Keratinocyte (primary cell): ENCODE data around the gene GPC4. TPM values are rescaled to one million over a fixed set of nuclear protein-coding genes. Genes with fewer than 3 reads are reported as not detected.

Source experiments
- DNase-seq: peaks from one replicate; pipeline ENCODE4 v3.0.0-alpha.2; 2011; ENCODE audit warnings: low read depth, missing footprints, low spot score
- FAIRE-seq: peaks from 2 replicates; lab custom pipeline; 2011; peaks lifted over from hg19 to GRCh38; lab: Jason Lieb, UNC
- H2AFZ ChIP-seq: 2 replicates; pipeline ENCODE4 v1.6.0; 2012; ENCODE audit warnings: low read length, control low read depth, inconsistent platforms; ENCODE audit not compliant: control insufficient read depth
- H3K27ac ChIP-seq: 2 replicates; pipeline ENCODE4 v1.5.1; 2011; ENCODE audit warnings: low read length; ENCODE audit not compliant: control insufficient read depth, insufficient read depth
- H3K27me3 ChIP-seq: 3 replicates; pipeline ENCODE4 v1.6.0; 2011; ENCODE audit warnings: low read length; ENCODE audit not compliant: control insufficient read depth, insufficient read depth; ENCODE audit errors: extremely low read depth
- H3K36me3 ChIP-seq, 2 experiments: 2 replicates in 1 of 2; 3 replicates in 1 of 2; pipeline ENCODE4 v1.5.1; 2011; ENCODE audit warnings: low read length in 2 of 2, mild to moderate bottlenecking in 1 of 2; ENCODE audit not compliant: control insufficient read depth in 2 of 2, insufficient read depth in 2 of 2; ENCODE audit errors: extremely low read depth in 1 of 2
- H3K4me1 ChIP-seq: 3 replicates; pipeline ENCODE4 v1.5.1; 2011; ENCODE audit warnings: low read length; ENCODE audit not compliant: control insufficient read depth, insufficient read depth; ENCODE audit errors: extremely low read depth
- H3K4me2 ChIP-seq: 3 replicates; pipeline ENCODE4 v1.6.0; 2011; ENCODE audit warnings: low read depth, low read length; ENCODE audit not compliant: control insufficient read depth, insufficient read depth; ENCODE audit errors: extremely low read depth
- H3K4me3 ChIP-seq, 3 experiments: fragments of 200-600 bp in 1 of 3; sonication (generic) in 1 of 3; 2 replicates in 2 of 3; 3 replicates in 1 of 3; pipeline ENCODE4 v1.5.1; 2011 to 2016; ENCODE audit warnings: low read length in 3 of 3, mild to moderate bottlenecking in 3 of 3, control low read depth in 2 of 3, inconsistent platforms in 1 of 3, low read depth in 1 of 3, mixed read lengths in 1 of 3, mixed run types in 1 of 3, moderate library complexity in 1 of 3; ENCODE audit not compliant: control insufficient read depth in 2 of 3, insufficient read depth in 2 of 3; ENCODE audit errors: extremely low read depth in 1 of 3
- H3K79me2 ChIP-seq: 2 replicates; pipeline ENCODE4 v1.6.0; 2012; ENCODE audit warnings: low read length; ENCODE audit not compliant: control insufficient read depth, insufficient read depth
- H3K9ac ChIP-seq: 3 replicates; pipeline ENCODE4 v1.6.0; 2011; ENCODE audit warnings: low read length; ENCODE audit not compliant: control insufficient read depth, insufficient read depth; ENCODE audit errors: extremely low read depth
- H3K9me1 ChIP-seq: 3 replicates; pipeline ENCODE4 v1.6.0; 2011; ENCODE audit warnings: low read length; ENCODE audit not compliant: control insufficient read depth, insufficient read depth; ENCODE audit errors: extremely low read depth
- H3K9me3 ChIP-seq: 2 replicates; pipeline ENCODE4 v1.5.1; 2012; ENCODE audit warnings: low read depth, low read length; ENCODE audit not compliant: control insufficient read depth
- H4K20me1 ChIP-seq: 3 replicates; pipeline ENCODE4 v1.6.0; 2011; ENCODE audit warnings: low read length; ENCODE audit not compliant: control insufficient read depth, insufficient read depth; ENCODE audit errors: extremely low read depth
- CTCF ChIP-seq, 3 experiments: IDR thresholded peaks in 1 of 3; conservative IDR thresholded peaks in 1 of 3; optimal IDR thresholded peaks in 1 of 3; 2 replicates in 2 of 3; 3 replicates in 1 of 3; pipeline versions ENCODE3 to v1.5.1; 2011; ENCODE audit warnings: low read length in 3 of 3, mild to moderate bottlenecking in 3 of 3, moderate library complexity in 2 of 3, control low read depth in 1 of 3, inconsistent platforms in 1 of 3; ENCODE audit not compliant: insufficient read depth in 2 of 3; ENCODE audit errors: extremely low read depth in 1 of 3
- EZH2 ChIP-seq: IDR thresholded peaks from one replicate; pipeline ENCODE4 v1.6.1; 2012; ENCODE audit warnings: inconsistent platforms, mild to moderate bottlenecking, low read length, moderate library complexity
- dilution Hi-C: fragments of 300-500 bp; cut with MboI; formaldehyde crosslinking; loops from one replicate; pipeline ENCODE4 v1.7.0; 2020; ENCODE audit warnings: low sequenced_read_pairs; ENCODE audit not compliant: extremely low pct_ligation_motif_present
- polyA plus RNA-seq, 5 experiments: library from polyadenylated mRNA; depleted of rRNA in 3 of 5; stranded (reverse) in 3 of 5; stranded (forward) in 1 of 5; unstranded in 1 of 5; fragments of >200 nt; gene quantifications; 1 replicate in 1 of 5; 2 replicates in 3 of 5; 3 replicates in 1 of 5; pipeline versions ENCODE4 v1.2.1 to v1.2.3, GENCODE V29; 2011 to 2012; ENCODE audit warnings: missing spikeins in 2 of 5, low read depth in 1 of 5, low replicate concordance in 1 of 5

GPC4 gene
- polyA plus RNA-seq, 1 donor (not counting 4 experiments of a cell fraction or from before 2014, with no cell fraction given): 0.76 TPM

GRCh38 chrX:133330956-133331355, 84.3 kb downstream of the GPC4 start:
- Histone ChIP-seq H3K4me3 (no peak overlapping the region), H3K36me3 (no peaks in the 10 kb centered on the region), H2AFZ (no peak overlapping the region), H3K9ac (no peak overlapping the region), H3K4me1 (no peaks in the 10 kb centered on the region), H3K4me2 (no peak overlapping the region), H3K27ac (no peak overlapping the region), H3K9me1 (no peaks in the 10 kb centered on the region), H3K27me3 (no peaks in the 10 kb centered on the region), H3K9me3 (no peaks in the 10 kb centered on the region), H3K79me2 (no peaks in the 10 kb centered on the region), H4K20me1 (no peaks in the 10 kb centered on the region)
- no peak for TF ChIP-seq CTCF (optimal IDR thresholded peaks at IDR 0.05 in 1 of 3, IDR thresholded peaks at IDR 0.05 in 1 of 3, conservative IDR thresholded peaks at IDR 0.05 in 1 of 3; ENCODE audit: extremely low read depth in 1 of 3, insufficient read depth in 2 of 3, low read length in 3 of 3)
- no peak for TF ChIP-seq EZH2
- dilution Hi-C loops: no loop called here
- DNase-seq (no peak), FAIRE-seq (no peak)

DNA sequence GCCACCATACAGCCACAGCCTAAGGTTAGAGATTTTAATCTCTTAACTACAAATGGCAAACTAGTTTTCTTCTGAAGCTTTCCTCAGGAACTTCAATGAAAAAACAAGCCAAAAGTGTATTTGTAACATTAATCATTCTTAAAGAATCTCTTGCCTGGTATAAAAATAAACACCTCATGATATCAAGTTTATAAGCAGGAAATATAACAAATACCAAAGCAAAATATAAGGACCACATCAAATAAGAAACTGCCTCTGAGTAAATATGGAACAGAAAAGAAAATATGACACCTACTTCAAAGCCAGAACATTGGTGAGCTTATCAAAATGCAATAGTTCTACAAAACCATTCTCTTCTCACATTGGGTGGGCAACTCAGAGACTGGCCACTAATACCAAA, 89.9 kb downstream of the GPC4 start:
- Histone ChIP-seq H2AFZ (no peak overlapping the region), H3K79me2 (no peaks in the 10 kb centered on the region), H4K20me1 (no peaks in the 10 kb centered on the region), H3K27ac (no peak overlapping the region), H3K4me2 (no peak overlapping the region), H3K9me1 (no peaks in the 10 kb centered on the region), H3K27me3 (no peaks in the 10 kb centered on the region), H3K4me1 (no peaks in the 10 kb centered on the region), H3K4me3 (no peak overlapping the region), H3K9ac (no peak overlapping the region), H3K36me3 (no peaks in the 10 kb centered on the region), H3K9me3 (no peaks in the 10 kb centered on the region)
- DNase-seq (no peak), FAIRE-seq (no peak)
- TF ChIP-seq EZH2 (no peak), CTCF (optimal IDR thresholded peaks at IDR 0.05 in 1 of 3, IDR thresholded peaks at IDR 0.05 in 1 of 3, conservative IDR thresholded peaks at IDR 0.05 in 1 of 3; ENCODE audit: extremely low read depth in 1 of 3, insufficient read depth in 2 of 3, low read length in 3 of 3) (no peak)
- dilution Hi-C loops: no loop called here
